Sciatic nerve (tissue), 2 donors: Measurements from ENCODE around the gene ZFPL1. TPM values are rescaled to one million over a fixed set of nuclear protein-coding genes. Genes with fewer than 3 reads are reported as not detected.

ENCODE experiments used
- ATAC-seq: fragments of 200-7000 bp; cut with Tn5 transposase; one replicate; pipeline ENCODE4 v1.9.1; 2020; ENCODE audit warnings: mild to moderate bottlenecking, moderate library complexity
- DNase-seq: peaks from one replicate; pipeline ENCODE4 v3.0.0-alpha.2; 2020; ENCODE audit warnings: low spot score
- intact Hi-C: fragments of 100-400 bp; cut with DNase I; formaldehyde crosslinking; loops from one replicate; pipeline ENCODE4 v1.14.2; 2022
- total RNA-seq: library from RNA; stranded (reverse); fragmentation: NEBNext Ultra II Directional; extraction: Animal tissue kit (Norgen Biotek cat#: 25700); gene quantifications from one replicate; pipeline ENCODE4 v1.2.1, GENCODE V29; 2021
- donor health status: DM: no; HTN: no; CAD: no.
- donor health status: DM: no; HTN: no; CAD: no.

Gene ZFPL1
- total RNA-seq, 1 donor from 2014 or later = 32.9 TPM

- no peak for ATAC-seq
- intact Hi-C loops = no loop called here
Observed at GRCh38 chr11:65086809-65087208, 2.8 kb downstream of the ZFPL1 start.

GRCh38 chr11:65087216-65087615 is 3.2 kb downstream of the ZFPL1 start:
- intact Hi-C loops = no loop called here
- no peak for DNase-seq
- ATAC-seq = no peak

More at GRCh38 chr11:65086809-65087208, 2.8 kb downstream of the ZFPL1 start:
- DNase-seq = no peak

GRCh38 chr11:65087827-65088226 is 3.8 kb downstream of the ZFPL1 start:
- ATAC-seq (no peak), DNase-seq (no peak)
- intact Hi-C loops = no loop called here

GRCh38 chr11:65089621-65090020 is 5.6 kb downstream of the ZFPL1 start:
- ATAC-seq = no peak
- intact Hi-C loops = no loop called here

GRCh38 chr11:65090628-65091027 is 6.6 kb downstream of the ZFPL1 start:
- DNase-seq (no peak), ATAC-seq (no peak)
- intact Hi-C loops = no loop called here

More at GRCh38 chr11:65089621-65090020, 5.6 kb downstream of the ZFPL1 start:
- DNase-seq = no peak

GRCh38 chr11:65095427-65095826 is 11.4 kb downstream of the ZFPL1 start:
- ATAC-seq (no peak), DNase-seq (no peak)

GRCh38 chr11:65095974-65096806 is 12.2 kb downstream of the ZFPL1 start, which contains the start of gene VPS51:
TSS of gene VPS51 (plus strand) at chr11:65096214. CDS start at chr11:65096251, 37 bp downstream.
- DNase-seq (peak; percentile 90), ATAC-seq (peak; percentile 97)
- intact Hi-C loops = no loop called here

More at GRCh38 chr11:65095427-65095826, 11.4 kb downstream of the ZFPL1 start:
- intact Hi-C loops = no loop called here

DNA sequence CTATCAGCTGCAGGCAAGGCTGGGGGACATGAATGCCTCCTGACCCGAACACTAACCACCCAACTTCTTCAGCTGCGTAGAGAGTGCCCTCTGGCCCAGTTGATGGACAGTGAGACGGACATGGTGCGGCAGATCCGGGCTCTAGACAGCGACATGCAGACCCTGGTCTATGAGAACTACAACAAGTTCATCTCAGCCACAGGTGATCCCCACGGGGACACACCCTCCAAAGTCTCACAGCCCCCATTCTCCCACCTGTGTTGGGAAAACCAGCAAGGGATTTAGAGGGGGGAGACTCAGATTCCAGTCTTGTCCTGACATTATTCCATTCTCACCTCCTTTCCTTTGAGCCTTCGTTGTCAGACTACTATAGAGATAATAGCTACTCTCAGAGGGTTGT is 12.9 kb downstream of the ZFPL1 start:
- intact Hi-C loops = no loop called here
- DNase-seq (no peak), ATAC-seq (no peak)

- intact Hi-C loops = no loop called here
- no peak for ATAC-seq
Observed at GRCh38 chr11:65100674-65101350, 16.8 kb downstream of the ZFPL1 start.

DNA sequence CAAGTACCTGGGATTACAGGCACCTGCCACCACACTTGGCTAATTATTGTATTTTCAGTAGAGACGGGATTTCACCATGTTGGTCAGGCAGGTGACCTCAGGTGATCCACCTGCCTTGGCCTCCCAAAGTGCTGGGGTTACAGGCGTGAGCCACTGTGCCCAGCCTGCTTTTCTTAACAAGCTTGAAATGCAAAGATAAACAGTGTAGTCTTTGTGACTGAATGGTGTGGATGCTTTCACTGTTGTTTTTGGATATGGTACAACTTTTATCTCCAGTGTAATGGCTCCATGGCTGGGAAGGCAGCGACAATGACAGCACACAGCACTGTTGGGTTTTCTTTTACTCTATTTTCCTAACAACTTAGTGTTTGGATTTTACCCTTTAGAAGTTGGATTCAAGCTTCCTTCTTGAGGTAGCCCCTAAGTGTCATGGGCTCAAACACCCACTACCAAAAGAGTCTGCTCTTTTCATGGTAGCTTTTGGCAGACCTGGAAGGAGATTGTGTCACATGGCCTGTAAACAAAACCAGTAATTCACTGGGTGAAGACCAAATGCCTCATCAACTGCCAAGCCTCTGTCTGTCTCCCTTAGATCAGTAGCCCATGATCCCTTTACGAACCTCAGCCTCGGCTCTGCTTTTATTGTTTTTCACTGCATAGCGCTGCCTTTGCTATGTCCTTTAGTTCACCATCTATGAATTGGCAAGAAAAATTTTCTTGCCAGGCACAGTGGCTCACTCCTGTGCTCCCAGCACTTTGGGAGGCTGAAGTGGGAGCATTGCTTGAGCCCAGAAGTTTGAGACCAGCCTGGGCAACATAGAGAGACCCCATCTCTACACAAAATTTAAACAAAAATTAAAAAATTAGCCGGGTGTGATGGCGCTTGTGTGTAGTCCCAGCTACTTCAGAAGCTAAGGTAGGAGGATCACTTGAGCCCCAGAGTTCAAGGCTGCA is 18.4 kb downstream of the ZFPL1 start:
- ATAC-seq (peak; percentile 76), DNase-seq (no peak)
- intact Hi-C loops = no loop called here

More at GRCh38 chr11:65100674-65101350, 16.8 kb downstream of the ZFPL1 start:
- no peak for DNase-seq

DNA sequence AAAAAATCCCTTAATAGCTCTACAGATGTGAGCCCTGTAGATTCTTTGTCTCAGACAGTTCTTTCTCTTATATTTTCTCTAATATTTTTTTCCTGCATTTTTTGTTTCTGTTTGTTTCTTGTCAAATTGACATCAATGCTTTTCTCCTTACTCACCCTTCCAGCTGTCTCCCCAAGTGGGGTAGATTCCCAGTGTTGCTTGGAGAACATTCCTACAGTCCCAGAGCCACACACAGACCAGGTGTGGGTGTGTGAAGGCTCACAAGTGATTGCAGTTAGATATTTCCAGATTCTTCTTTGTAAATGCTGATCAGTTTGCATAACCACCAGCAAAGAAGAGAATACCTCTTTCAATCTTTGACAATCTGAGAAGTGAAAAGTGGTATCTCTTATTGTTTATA is 19.5 kb downstream of the ZFPL1 start:
- intact Hi-C loops = no loop called here
- DNase-seq (no peak), ATAC-seq (no peak)

- ATAC-seq (no peak), DNase-seq (no peak)
- intact Hi-C loops = no loop called here
Observed at GRCh38 chr11:65104628-65105027, 20.6 kb downstream of the ZFPL1 start.

DNA sequence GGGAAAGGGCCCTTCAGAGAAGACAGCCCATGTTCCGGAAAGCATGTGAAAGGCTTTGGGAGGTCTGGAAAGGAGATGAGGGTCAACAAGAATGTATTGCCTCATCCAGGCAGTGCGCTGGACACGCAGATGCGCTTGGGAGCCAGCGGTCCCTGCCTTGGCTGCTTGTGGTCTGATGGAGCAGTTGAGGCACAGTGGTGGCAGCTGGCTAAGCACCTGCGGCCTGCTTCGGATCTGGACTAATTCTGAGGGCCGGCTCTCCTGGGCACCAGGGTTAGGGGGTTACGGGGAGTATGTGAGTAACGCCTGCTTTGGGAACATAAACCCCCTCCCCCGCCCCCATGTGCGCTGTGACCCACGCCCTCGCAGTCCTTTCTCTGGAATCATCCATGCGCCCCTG is 23.1 kb downstream of the ZFPL1 start:
- DNase-seq = no peak
- no peak for ATAC-seq
- intact Hi-C loops = no loop called here

DNA sequence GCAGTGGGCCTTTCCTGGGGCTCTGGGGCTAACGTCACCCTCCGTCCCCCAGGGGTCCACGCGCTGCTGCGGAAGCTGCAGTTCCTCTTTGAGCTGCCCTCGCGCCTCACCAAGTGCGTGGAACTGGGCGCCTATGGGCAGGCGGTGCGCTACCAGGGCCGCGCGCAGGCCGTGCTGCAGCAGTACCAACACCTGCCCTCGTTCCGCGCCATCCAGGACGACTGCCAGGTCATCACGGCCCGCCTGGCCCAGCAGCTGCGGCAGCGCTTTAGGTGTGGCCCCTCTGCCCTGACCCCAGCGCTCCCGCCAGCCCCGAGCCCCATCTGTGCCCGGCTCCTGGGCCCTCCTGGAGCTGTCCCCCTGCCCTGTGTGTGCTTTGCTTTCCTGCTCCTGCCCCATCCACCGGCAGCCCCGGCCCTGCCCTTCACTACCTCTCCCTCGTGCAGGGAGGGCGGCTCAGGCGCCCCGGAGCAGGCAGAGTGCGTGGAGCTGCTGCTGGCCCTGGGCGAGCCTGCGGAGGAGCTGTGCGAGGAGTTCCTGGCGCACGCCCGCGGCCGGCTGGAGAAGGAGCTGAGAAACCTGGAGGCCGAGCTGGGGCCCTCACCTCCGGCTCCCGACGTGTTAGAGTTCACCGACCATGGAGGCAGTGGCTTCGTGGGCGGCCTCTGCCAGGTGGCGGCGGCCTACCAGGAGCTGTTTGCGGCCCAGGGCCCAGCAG is 23.9 kb downstream of the ZFPL1 start:
- DNase-seq = no peak
- ATAC-seq = no peak
- intact Hi-C loops = no loop called here

DNA sequence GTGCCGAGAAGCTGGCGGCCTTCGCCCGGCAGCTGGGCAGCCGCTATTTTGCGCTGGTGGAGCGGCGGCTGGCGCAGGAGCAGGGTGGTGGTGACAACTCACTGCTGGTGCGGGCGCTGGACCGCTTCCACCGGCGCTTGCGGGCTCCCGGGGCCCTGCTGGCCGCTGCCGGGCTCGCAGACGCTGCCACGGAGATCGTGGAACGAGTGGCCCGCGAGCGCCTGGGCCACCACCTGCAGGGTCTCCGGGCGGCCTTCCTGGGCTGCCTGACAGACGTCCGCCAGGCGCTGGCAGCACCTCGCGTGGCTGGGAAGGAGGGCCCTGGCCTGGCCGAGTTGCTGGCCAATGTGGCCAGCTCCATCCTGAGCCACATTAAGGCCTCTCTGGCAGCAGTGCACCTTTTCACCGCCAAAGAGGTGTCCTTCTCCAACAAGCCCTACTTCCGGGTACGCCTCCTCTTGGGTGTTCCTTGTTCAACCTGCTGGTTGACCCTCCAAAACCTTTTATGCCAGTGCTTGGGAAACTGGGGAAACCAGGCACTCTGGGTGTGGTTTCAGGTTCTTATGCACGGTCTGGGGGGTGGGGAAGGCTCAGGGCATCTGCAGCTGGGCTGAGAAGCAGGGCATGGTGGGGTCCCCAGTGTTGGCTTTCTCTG is 24.6 kb downstream of the ZFPL1 start:
- intact Hi-C loops = no loop called here
- no peak for DNase-seq
- no peak for ATAC-seq

DNA sequence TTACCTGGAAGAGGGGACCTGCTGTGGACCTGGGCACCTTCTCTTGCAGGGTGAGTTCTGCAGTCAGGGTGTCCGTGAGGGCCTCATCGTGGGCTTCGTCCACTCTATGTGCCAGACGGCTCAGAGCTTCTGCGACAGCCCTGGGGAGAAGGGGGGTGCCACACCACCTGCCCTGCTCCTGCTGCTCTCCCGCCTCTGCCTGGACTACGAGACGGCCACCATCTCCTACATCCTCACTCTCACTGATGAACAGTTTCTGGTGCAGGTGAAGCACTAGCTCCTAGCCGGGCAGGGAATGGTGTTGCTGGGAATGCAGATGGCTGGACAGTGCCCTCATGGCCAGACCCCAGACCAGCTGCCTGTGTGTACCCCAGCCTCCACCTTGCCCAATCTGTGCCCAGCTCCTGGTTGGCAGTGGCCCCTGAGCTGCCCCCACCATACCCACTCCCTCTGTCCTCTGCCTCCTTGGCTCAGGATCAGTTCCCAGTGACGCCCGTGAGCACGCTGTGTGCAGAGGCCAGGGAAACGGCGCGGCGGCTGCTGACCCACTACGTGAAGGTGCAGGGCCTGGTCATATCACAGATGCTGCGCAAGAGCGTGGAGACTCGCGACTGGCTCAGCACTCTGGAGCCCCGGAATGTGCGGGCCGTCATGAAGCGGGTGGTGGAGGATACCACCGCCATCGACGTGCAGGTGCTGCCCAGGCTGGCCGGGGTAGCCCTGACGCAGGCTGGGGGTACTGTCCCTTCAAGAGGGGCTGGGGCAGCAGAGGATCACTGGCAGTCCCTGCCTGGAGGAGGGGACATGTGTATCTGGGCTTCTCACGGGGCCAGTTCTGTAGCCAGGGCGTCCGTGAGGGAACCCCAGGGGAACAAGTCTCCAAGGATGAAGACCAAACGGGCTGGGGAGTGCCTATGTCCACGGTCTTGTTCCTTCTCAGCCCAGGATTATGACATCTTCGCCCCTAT is 25.5 kb downstream of the ZFPL1 start:
- DNase-seq = peak; percentile 64
- intact Hi-C loops = loop anchor here (10.0 kb wide), 2 partner anchors 95 to 185 kb away; partner anchors contain the start of genes ARL2 and PPP2R5B
- ATAC-seq = no peak
